K562 (cell line): ENCODE measurements around the gene PRTFDC1. TPM values are rescaled to one million over a fixed set of nuclear protein-coding genes. Genes with fewer than 3 reads are reported as not detected.

Experiments used
- E2F3 ChIP-seq: fragments of 250-450 bp; sonication (Bioruptor Pico); IDR thresholded peaks from 2 replicates; pipeline ENCODE4 v1.4.0; 2020; ENCODE audit warnings: mild to moderate bottlenecking
- GTF2F1 ChIP-seq: IDR thresholded peaks from 2 replicates; pipeline ENCODE4 v1.6.1; 2011; ENCODE audit warnings: low read depth, low read length, improper control_type of control experiment
- HDAC6 ChIP-seq: IDR thresholded peaks from 2 replicates; pipeline ENCODE4 v1.6.1; 2012; ENCODE audit warnings: low read depth, mild to moderate bottlenecking, control low read depth, inconsistent platforms, low read length, moderate library complexity
- KLF10 ChIP-seq: fragments of 250-450 bp; sonication (Bioruptor Pico); IDR thresholded peaks from 2 replicates; pipeline ENCODE4 v1.6.1; 2021; ENCODE audit warnings: matching md5 sums
- PHB2 ChIP-seq: fragments of 450-650 bp; IDR thresholded peaks from 2 replicates; pipeline ENCODE4 v1.6.1; 2017; ENCODE audit warnings: low read depth
- PURB ChIP-seq: sonication (generic); formaldehyde crosslinking; IDR thresholded peaks from 2 replicates; pipeline ENCODE4 v1.9.0; 2021; ENCODE audit warnings: low read depth, mild to moderate bottlenecking, missing genetic modification reagents
- TAF1 ChIP-seq: IDR thresholded peaks from 2 replicates; pipeline ENCODE4 v1.6.1; 2011; ENCODE audit warnings: mild to moderate bottlenecking, low read length, moderate library complexity; ENCODE audit not compliant: insufficient read depth, control insufficient read depth, severe bottlenecking; ENCODE audit errors: extremely low read depth
- ZBTB40 ChIP-seq, 2 experiments: fragments of 450-650 bp in 1 of 2; sonication (generic) in 1 of 2; formaldehyde crosslinking in 1 of 2; IDR thresholded peaks; 2 replicates each; pipeline versions ENCODE4 v1.7.1 to v1.9.0; 2016 to 2022; ENCODE audit warnings: inconsistent platforms in 1 of 2, mild to moderate bottlenecking in 1 of 2, missing genetic modification reagents in 1 of 2
- ZNF311 ChIP-seq: fragments of 250-450 bp; sonication (Bioruptor Pico); IDR thresholded peaks from 2 replicates; pipeline ENCODE4 v1.4.0; 2020; ENCODE audit warnings: mild to moderate bottlenecking, moderate library complexity
- ZNF318 ChIP-seq, 2 experiments: fragments of 450-650 bp; IDR thresholded peaks; 2 replicates each; pipeline ENCODE4 v1.6.1; 2016; ENCODE audit warnings: mild to moderate bottlenecking in 2 of 2, borderline replicate concordance in 1 of 2, low read depth in 1 of 2, moderate library complexity in 1 of 2
- ZZZ3 ChIP-seq: fragments of 450-650 bp; IDR thresholded peaks from 2 replicates; pipeline ENCODE4 v1.6.1; 2016; ENCODE audit warnings: antibody characterized with exemption, mild to moderate bottlenecking, moderate library complexity
- polyA plus RNA-seq, 8 experiments: library from polyadenylated mRNA; depleted of rRNA in 4 of 8; stranded (reverse) in 5 of 8; unstranded in 3 of 8; fragments of >200 nt; fragmentation: Nextera tagmentation in 2 of 8; fragmentation: Illumina TruSeq in 1 of 8; extraction: Ambion mirVana in 2 of 8; extraction: Trizol in 1 of 8; gene quantifications; 2 replicates each; pipeline versions ENCODE4 v1.2.1 to v1.2.3, GENCODE V29; 2011 to 2014; ENCODE audit warnings: inconsistent platforms in 1 of 8, missing spikeins in 1 of 8
- total RNA-seq, 7 experiments: library from RNA; depleted of rRNA in 6 of 7; stranded (reverse); fragments of >200 nt in 6 of 7; fragmentation: Illumina TruSeq in 2 of 7; extraction: Trizol in 2 of 7; gene quantifications; 2 replicates each; pipeline versions ENCODE4 v1.2.1 to v1.2.3, GENCODE V29; 2011 to 2021; ENCODE audit warnings: low replicate concordance in 1 of 7

Gene PRTFDC1
- total and polyA plus RNA-seq, 9 of the 15 experiments (the other 6 are each of a cell fraction or from before 2014, with no cell fraction given), result 7.0 to 27.6 (median 10.0) TPM

GRCh38 chr10:24894309-24894708 lies 58.1 kb downstream of the PRTFDC1 start (continued):
- TF ChIP-seq ZBTB40 (IDR thresholded peaks at IDR 0.05) (no peak), ZBTB40 (CRISPR knock-in tag; IDR thresholded peaks at IDR 0.05) (no peak), ZNF311 (CRISPR knock-in tag) (0 out of 2 replicates have a peak, but pooled peaks have one; percentile 18), TAF1 (no peak), ZZZ3 (no peak), PHB2 (no peak), PURB (no peak), HDAC6 (no peak), ZNF318 (IDR thresholded peaks at IDR 0.05; ENCODE audit: borderline replicate concordance in 1 of 2, low read depth in 1 of 2) (no peak), E2F3 (CRISPR knock-in tag) (no peak), GTF2F1 (no peak), KLF10 (CRISPR knock-in tag) (no peak)
